Keratinocyte (primary cell): ENCODE results near the gene CPTP.

Experiments
- EZH2 ChIP-seq: IDR thresholded peaks from one replicate; pipeline ENCODE4 v1.6.1; 2012; ENCODE audit warnings: inconsistent platforms, mild to moderate bottlenecking, low read length, moderate library complexity
- TF ChIP-seq, protein P1 (sequence below), 3 experiments: IDR thresholded peaks in 1 of 3; conservative IDR thresholded peaks in 1 of 3; optimal IDR thresholded peaks in 1 of 3; 2 replicates in 2 of 3; 3 replicates in 1 of 3; pipeline versions ENCODE3 to v1.5.1; 2011; ENCODE audit warnings: low read length in 3 of 3, mild to moderate bottlenecking in 3 of 3, moderate library complexity in 2 of 3, control low read depth in 1 of 3, inconsistent platforms in 1 of 3; ENCODE audit not compliant: insufficient read depth in 2 of 3; ENCODE audit errors: extremely low read depth in 1 of 3

DNA sequence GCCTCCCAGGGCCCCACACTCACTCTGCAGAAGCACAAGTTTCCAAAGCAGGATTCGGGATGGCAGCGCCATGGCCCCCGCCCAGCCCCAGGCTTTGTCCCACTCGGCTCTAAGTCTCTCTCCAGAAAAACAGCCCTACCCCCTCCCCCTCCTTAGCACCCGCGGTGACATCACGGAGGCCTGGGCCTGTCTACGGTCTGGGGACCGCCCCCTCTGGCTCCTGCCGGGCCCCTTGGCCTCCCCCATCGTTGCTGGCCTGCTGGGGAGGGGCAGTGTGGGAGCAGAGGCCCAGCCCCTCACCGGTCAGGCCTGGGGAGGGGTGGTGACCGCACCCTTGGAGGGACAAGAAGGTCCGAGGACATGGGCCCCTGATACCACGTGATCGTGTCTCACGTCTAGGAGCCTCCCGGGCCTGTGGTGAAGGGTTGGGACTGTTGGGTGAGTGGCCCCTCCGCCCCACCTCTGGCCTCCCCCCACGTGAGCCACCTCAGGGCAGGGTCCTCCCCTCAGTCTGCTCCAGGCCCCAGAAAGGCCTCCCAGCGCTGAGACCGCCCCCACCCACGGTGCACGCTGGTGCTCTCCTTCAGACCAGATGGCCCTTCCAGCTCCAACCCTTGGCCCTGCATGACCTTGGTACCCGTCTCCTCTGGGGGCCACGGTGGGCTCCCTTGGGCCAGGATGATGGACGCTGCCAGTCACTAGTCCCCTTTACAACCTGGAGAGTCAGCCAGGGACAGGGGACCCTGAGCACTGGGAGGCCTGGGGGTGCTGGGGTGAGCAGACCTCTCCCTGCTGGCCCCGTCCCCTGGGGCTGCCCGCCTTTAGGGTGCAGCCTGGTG is 34.0 kb downstream of the CPTP start, which contains the start of gene MXRA8:
- TF ChIP-seq, protein P1, sequence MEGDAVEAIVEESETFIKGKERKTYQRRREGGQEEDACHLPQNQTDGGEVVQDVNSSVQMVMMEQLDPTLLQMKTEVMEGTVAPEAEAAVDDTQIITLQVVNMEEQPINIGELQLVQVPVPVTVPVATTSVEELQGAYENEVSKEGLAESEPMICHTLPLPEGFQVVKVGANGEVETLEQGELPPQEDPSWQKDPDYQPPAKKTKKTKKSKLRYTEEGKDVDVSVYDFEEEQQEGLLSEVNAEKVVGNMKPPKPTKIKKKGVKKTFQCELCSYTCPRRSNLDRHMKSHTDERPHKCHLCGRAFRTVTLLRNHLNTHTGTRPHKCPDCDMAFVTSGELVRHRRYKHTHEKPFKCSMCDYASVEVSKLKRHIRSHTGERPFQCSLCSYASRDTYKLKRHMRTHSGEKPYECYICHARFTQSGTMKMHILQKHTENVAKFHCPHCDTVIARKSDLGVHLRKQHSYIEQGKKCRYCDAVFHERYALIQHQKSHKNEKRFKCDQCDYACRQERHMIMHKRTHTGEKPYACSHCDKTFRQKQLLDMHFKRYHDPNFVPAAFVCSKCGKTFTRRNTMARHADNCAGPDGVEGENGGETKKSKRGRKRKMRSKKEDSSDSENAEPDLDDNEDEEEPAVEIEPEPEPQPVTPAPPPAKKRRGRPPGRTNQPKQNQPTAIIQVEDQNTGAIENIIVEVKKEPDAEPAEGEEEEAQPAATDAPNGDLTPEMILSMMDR (optimal IDR thresholded peaks at IDR 0.05 in 1 of 3, IDR thresholded peaks at IDR 0.05 in 1 of 3, conservative IDR thresholded peaks at IDR 0.05 in 1 of 3; ENCODE audit: extremely low read depth in 1 of 3, insufficient read depth in 2 of 3, low read length in 3 of 3) = no peak
- no peak for TF ChIP-seq EZH2
